ENCODE results near the gene CNNM4. TPM values are rescaled to one million over a fixed set of nuclear protein-coding genes. Genes with fewer than 3 reads are reported as not detected.
A peak's percentile ranks its signal among the peaks of the same experiment; 100 is the strongest.

CNNM4 gene
- total RNA-seq, 2 experiments from 2014 or later, result 5.1 to 5.8 TPM

- POLR2A ChIA-PET, result interaction anchor here (1.1 kb wide), 1 partner anchor 11 kb away, joined by 3 read pairs; no protein-coding TSS in a partner anchor
- Mint-ChIP-seq H3K4me1 (ENCODE audit: low read depth) (no peaks in the 10 kb centered on the region), H3K4me3 (no peak overlapping the region), H3K27ac (no peak overlapping the region), H3K27me3 (no peaks in the 10 kb centered on the region), H3K36me3 (ENCODE audit: low read depth) (peaks cover 21% of the 10 kb centered on the region), H3K9me3 (no peaks in the 10 kb centered on the region)
- DNase-seq (no peak), ATAC-seq (no peak)
- TF ChIP-seq CTCF (IDR thresholded peaks at IDR 0.05), result no peak
- CTCF ChIA-PET, result interaction anchor here (1.4 kb wide), 1 partner anchor 33 kb away, joined by 4 read pairs; the partner anchor contains the start of gene CNNM4
- intact Hi-C loops (cut with micrococcal nuclease), result no loop called here
Observed at GRCh38 chr2:96727431-96727830, 33.3 kb upstream of the CNNM4 start.

- POLR2A ChIA-PET, result no interaction called here
Observed at GRCh38 chr2:96729748-96730147, 31.0 kb upstream of the CNNM4 start.

GRCh38 chr2:96730212-96730611 is 30.5 kb upstream of the CNNM4 start:
- Mint-ChIP-seq H3K4me3 (no peak overlapping the region), H3K36me3 (ENCODE audit: low read depth) (peaks cover 28% of the 10 kb centered on the region), H3K9me3 (no peaks in the 10 kb centered on the region), H3K27me3 (no peaks in the 10 kb centered on the region), H3K27ac (peak overlapping the region; percentile 23), H3K4me1 (ENCODE audit: low read depth) (no peaks in the 10 kb centered on the region)
- POLR2A ChIA-PET, result no interaction called here
- intact Hi-C loops (cut with micrococcal nuclease), result no loop called here
- no peak for DNase-seq
- CTCF ChIA-PET, result no interaction called here
- ATAC-seq, result no peak
- TF ChIP-seq CTCF (IDR thresholded peaks at IDR 0.05), result no peak

More at GRCh38 chr2:96729748-96730147, 31.0 kb upstream of the CNNM4 start:
- Mint-ChIP-seq H3K27me3 (no peaks in the 10 kb centered on the region), H3K36me3 (ENCODE audit: low read depth) (peaks cover 28% of the 10 kb centered on the region), H3K4me3 (no peak overlapping the region), H3K9me3 (no peaks in the 10 kb centered on the region), H3K27ac (no peak overlapping the region), H3K4me1 (ENCODE audit: low read depth) (no peaks in the 10 kb centered on the region)
- DNase-seq (no peak), ATAC-seq (no peak)
- CTCF ChIA-PET, result no interaction called here
- TF ChIP-seq CTCF (IDR thresholded peaks at IDR 0.05), result no peak
- intact Hi-C loops (cut with micrococcal nuclease), result no loop called here

GRCh38 chr2:96733931-96734330 is 26.8 kb upstream of the CNNM4 start:
- CTCF ChIA-PET, result interaction anchor here (1.1 to 1.2 kb wide), 2 partner anchors 27 to 29 kb away, joined by 3 to 4 read pairs; no protein-coding TSS in a partner anchor
- no peaks in the 10 kb centered on the region for H3K27me3 Mint-ChIP-seq
- DNase-seq (no peak), ATAC-seq (no peak)
- peaks cover 22% of the 10 kb centered on the region for H3K36me3 Mint-ChIP-seq (ENCODE audit: low read depth)
- no peak for TF ChIP-seq CTCF (IDR thresholded peaks at IDR 0.05)
- POLR2A ChIA-PET, result no interaction called here
- no peak overlapping the region for H3K4me3 Mint-ChIP-seq
- H3K9me3 Mint-ChIP-seq, result no peaks in the 10 kb centered on the region
- intact Hi-C loops (cut with micrococcal nuclease), result no loop called here
- peaks cover 12% of the 10 kb centered on the region for H3K4me1 Mint-ChIP-seq (ENCODE audit: low read depth)
- no peak overlapping the region for H3K27ac Mint-ChIP-seq

GRCh38 chr2:96734880-96735583 is 25.7 kb upstream of the CNNM4 start:
- Mint-ChIP-seq H3K9me3 (no peaks in the 10 kb centered on the region), H3K27me3 (no peaks in the 10 kb centered on the region), H3K36me3 (ENCODE audit: low read depth) (peaks cover 20% of the 10 kb centered on the region), H3K4me3 (no peak overlapping the region), H3K27ac (no peak overlapping the region), H3K4me1 (ENCODE audit: low read depth) (peaks cover 18% of the 10 kb centered on the region)
- TF ChIP-seq CTCF (IDR thresholded peaks at IDR 0.05), result no peak
- ChIA-PET CTCF (interaction anchor here (1.2 kb wide), 2 partner anchors 24 to 28 kb away, joined by 4 read pairs; no protein-coding TSS in a partner anchor), POLR2A (interaction anchor here (0.6 kb wide), 1 partner anchor 1012 kb away, joined by 4 read pairs; no protein-coding TSS in a partner anchor)
- no peak for ATAC-seq
- intact Hi-C loops (cut with micrococcal nuclease), result no loop called here
- DNase-seq, result no peak

Measured in activated CD8-positive, alpha-beta T cell treated with anti-CD3 and anti-CD28 coated beads for 36 hours (primary cell).